ENCODE results near the gene B4GALNT3.

Gene B4GALNT3

DNA sequence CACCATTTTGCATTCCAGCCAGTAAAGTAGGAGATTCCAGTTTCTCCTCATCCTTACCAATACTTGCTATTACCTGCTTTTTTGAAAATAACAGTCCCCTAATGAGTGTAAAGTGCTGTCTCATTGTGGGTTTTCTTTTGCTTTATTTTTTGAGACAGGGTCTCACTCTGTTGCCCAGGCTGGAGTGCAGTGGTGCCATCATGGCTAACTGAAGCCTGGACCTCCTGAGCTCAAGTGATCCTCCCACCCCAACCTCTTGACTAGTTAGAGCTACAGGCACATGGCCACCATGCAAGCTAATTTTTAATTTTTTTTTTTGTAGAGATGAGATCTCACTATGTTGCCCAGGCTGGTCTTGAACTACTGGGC is 142.9 kb downstream of the B4GALNT3 start:
- no peak for DNase-seq

DNA sequence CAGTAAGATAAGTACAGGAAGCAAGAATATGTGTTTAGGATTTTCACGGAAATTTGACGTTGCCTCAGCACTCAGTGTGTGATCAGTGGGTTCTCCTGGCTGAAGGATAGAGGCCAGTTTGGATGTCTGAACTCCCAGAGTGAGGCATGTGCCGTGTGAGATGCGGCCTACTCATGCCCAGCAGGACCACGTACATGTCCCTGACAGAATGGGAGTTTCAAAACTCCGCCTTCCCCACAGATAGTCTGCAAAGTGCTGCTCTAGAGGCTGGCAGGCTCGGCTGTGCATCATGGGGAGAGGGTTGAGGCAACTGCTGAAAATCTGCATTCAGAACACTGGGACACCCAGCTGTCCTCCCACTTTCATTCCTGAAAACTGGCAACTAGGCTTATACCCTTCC is 145.2 kb downstream of the B4GALNT3 start:
- DNase-seq = no peak

DNA sequence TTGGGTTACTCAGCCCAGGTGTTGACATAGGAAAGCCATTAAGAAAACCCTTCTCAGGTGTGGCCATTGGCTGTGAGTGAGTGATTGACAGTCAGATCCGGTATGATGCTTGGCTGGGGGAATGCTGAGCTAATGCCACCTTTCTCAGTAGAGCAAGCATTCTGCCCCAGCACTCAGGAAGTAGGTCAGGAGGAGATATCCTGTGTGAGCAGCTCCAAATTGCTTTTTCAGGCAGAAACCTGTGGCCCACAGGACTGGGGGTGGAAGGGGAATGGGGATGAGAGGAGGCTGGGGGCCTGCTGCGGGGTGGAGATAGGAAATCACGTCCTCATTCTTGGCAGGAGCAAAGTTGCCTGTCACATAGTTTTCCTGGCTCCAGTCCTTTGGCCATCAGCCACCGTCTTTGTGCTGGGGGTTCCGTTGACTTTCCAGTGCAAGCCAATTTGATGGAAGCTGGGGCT is 147.8 kb downstream of the B4GALNT3 start:
- no peak for DNase-seq

DNA sequence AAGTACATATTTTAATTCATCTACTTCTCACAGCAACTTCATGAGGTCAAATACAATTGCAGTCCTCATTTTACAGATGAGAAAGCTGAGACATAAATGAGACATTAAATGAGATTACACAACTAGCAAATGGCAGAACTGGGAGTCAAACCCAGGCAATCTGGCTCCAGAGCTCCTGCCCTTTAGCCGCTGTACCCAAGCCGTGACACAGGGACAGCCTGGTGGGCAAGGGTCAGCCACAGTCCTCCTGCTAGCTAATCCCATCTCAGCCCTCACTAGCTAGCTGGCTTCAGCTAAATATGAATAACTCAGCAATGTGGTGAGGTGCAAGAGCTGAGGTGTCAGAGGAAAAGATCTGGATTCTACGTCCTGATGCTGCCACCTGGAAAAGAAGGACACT is 148.7 kb downstream of the B4GALNT3 start:
- DNase-seq = no peak

DNA sequence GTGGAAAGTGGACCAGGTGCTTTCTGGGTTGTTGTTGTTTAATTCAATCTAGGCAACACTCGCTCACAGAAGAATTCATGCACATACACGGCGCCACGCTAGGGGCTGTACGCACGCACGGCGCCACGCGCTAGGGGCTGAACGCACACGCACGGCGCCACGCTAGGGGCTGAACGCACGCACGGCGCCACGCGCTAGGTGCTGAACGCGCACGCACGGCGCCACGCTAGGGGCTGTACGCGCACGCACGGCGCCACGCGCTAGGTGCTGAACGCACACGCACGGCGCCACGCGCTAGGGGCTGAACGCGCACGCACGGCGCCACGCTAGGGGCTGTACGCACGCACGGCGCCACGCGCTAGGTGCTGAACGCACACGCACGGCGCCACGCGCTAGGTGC is 149.2 kb downstream of the B4GALNT3 start:
- no peak for DNase-seq

DNA sequence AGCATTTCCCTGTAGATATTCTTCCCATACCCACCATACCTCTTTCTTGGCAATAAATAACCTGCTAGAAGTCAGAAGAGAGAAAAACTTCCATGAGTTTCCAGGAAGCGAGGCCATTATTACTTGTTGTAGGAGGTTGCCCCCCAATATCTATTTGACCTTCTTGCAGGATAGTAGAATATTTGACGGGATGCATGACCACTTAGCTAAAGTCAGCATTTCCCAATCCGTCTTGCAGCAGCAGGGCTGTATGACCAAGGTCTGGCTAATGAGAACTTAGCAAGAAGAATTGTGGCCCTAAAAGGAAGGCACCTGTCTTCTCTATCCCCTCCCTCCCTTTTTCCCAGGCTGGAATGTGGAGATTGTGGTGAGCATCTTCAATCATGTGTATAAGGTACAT is 152.0 kb downstream of the B4GALNT3 start:
- DNase-seq = no peak

DNA sequence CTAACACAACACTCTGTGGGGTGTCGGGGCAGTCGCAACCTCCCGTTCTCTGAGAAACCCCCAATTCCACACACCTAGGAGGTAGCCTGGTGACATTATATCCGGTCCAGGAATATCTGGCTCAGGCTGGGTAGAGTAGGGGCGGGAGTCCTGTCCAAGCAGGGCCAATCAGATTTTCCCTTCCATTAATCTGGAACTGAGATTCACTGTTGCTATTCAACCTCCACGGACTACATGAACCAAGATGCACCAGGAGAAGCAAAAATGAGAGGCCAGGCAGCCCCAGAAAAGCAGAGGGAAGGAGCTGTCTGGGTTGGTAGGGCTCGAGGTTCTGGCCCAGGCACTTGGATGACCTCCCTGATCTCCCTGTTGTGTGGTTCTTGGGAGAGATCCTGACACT is 152.6 kb downstream of the B4GALNT3 start:
- no peak for DNase-seq

DNA sequence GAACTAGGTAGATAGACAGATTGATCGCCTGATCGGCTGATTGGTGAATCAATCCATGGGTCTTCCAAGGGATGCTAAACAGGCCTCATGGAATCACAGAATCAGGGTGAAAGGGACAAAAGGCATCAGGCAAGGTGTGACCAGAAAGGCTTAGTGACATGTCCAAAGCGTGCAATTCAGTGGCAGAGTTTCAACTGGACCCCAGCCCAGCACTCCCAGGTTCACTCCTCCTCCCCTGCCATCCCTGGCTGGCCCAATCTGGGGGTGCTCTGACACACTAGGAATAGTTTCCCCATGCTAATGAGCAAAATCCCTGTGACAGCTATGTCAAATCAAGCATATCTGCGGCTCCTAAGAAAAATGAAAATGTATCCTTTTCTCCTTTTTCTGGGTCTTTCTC is 153.1 kb downstream of the B4GALNT3 start:
- DNase-seq = no peak

All from hematopoietic multipotent progenitor cell treated with erythropoietin and hydrocortisone succinate and interleukin-3 and kit ligand, for 4 days (in vitro differentiated cells).